Central memory CD4-positive, alpha-beta T cell (primary cell): ENCODE results near the gene CYP2C19.
"Not testable (repeated sequence)": the region's sequence is repeated elsewhere in the genome, so short reads cannot be mapped to it uniquely, and the experiment has no call there.

Experiments used
- DNase-seq: peaks from one replicate; pipeline ENCODE4 v3.0.0; 2022
- total RNA-seq, 3 experiments: gene quantifications; one replicate each; lab custom pipeline; 2026; lab: John Stamatoyannopoulos, UW

The CYP2C19 gene
- total RNA-seq, result 0 reads per million in 3 experiments

DNA sequence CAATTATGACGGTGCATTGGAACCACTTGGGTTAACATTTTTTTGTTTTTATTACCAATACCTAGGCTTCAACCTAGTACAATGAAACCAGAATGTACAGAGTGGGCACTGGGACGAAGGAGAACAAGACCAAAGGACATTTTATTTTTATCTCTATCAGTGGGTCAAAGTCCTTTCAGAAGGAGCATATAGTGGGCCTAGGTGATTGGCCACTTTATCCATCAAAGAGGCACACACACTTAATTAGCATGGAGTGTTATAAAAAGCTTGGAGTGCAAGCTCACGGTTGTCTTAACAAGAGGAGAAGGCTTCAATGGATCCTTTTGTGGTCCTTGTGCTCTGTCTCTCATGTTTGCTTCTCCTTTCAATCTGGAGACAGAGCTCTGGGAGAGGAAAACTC lies at the start of gene CYP2C19:
Gene CYP2C19 (plus strand): TSS at position 289 of the 400 bp plus-strand sequence. CDS start 25 bp downstream, at position 314.
- no peak for DNase-seq

DNA sequence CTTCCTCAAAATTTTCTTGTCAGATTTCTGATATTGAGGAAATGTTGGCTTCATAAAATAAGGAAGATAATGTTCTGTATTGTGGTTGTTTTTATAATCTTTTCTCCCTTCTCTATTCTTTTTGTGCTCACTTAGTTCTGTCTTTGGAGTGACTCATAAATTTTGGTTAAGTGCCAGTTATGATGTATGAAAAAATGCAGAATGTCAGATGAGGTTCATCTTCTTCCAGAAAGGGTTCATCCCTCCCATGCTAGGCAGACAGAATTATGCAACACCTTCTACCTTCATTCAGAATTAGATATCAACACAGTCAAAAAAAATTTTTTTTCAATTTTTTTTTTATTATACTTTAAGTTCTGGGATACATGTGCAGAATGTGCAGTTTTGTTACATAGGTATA lies 36.6 kb upstream of the CYP2C19 start:
- DNase-seq, result no peak

DNA sequence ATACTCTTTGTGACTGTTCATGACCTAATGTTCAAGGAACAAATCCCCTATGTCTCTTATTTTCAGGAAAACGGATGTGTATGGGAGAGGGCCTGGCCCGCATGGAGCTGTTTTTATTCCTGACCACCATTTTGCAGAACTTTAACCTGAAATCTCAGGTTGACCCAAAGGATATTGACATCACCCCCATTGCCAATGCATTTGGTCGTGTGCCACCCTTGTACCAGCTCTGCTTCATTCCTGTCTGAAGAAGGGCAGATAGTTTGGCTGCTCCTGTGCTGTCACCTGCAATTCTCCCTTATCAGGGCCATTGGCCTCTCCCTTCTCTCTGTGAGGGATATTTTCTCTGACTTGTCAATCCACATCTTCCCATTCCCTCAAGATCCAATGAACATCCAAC lies 27.3 kb upstream of the CYP2C19 start:
- no peak for DNase-seq

DNA sequence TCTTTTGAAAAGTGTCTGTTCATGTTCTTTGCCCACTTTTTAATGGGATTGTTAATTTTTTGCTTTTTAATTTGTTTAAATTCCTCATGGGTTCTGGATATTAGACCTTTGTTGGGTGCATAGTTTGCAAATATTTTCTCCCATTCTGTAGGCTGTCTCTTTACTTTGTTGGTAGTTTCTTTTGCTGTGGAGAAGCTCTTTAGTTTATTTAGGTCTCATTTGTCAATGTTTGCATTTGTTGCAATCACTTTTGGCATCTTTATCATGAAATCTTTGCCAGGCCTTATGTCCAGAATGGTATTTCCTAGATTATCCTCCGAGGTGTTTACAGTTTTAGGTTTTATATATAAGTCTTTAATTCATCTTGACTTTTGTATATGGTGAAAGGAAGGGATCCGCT lies 23.9 kb upstream of the CYP2C19 start:
- no peak for DNase-seq

- no peak for DNase-seq
These were observed 15.3 kb upstream of the CYP2C19 start for GRCh38 chr10:94747137-94747536.

- DNase-seq, result no peak
These were observed 14.6 kb upstream of the CYP2C19 start for GRCh38 chr10:94747838-94748237.

- DNase-seq, result no peak
These were observed 4.6 kb upstream of the CYP2C19 start for GRCh38 chr10:94757916-94758315.

DNA sequence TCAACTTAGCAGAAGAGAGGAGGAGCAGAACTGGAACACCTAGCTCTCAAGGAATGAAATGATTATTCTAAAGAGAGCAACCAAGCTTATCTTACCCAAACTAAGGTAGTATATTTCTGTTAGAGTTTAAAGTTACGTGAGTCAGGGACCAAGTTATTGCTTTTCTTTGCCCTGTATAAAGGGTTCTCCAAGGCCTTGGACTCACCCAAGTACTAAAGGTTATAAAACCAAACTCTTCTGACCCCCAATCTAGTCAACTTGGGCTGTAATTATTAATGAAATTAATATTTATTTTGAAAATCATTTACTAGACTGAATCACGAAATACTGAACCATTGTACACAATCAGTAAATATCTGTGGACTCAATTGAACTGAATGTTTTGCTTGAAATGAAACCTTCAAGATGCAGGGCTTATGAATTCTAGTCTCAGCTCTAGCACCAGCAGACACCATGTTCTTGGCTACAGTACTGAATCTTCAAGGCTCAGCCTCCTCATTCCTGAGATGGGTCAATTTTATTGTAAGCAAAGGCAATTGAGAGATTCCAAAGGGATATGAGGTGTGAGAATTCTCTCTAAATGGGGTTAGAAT lies 1.8 kb upstream of the CYP2C19 start:
- DNase-seq, result no peak

DNA sequence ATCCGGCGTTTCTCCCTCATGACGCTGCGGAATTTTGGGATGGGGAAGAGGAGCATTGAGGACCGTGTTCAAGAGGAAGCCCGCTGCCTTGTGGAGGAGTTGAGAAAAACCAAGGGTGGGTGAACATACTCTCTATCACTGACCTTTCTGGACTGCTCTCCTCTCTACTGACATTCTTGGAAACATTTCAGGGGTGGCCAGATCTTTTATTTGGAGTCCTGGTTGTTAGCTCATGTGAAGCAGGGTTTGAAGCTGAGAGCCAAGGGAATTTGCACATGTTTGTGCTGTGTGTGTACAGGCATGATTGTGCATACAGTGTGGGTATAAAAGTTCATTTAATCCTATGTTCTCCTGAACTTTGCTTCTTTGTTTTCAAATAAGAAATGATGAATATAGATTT lies 12.9 kb downstream of the CYP2C19 start:
- DNase-seq, result not testable (repeated sequence)

DNA sequence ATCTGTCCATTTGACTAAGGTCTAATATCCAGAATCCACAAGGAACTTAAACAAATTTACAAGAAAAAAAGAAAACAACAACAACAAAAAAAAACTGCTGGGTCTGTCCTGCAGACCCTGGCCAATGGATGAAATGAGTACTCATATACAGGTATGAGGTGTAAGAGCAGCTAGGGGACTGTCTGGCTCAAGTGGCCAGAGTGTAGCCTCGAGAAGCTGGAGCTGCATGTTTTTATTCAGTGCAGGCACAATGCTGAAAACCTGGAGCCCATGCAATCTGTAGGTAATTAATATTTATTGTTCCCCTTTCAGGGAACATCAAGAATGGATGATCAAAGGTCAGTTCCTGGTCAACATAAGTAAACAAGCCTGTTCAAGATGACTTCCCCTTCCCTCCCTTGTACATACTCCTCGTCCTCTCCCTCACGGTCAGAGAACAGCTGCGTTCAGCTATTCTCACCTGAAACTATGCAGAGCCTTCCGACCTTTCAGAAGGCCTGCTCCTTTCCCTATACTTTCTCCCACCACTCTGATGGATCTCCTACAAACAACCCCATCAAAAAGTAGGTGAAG lies 15.5 kb downstream of the CYP2C19 start:
- no peak for DNase-seq

- DNase-seq, result no peak
These were observed 18.4 kb downstream of the CYP2C19 start for GRCh38 chr10:94780844-94781243.

GRCh38 chr10:94784256-94784655 lies 21.8 kb downstream of the CYP2C19 start:
- DNase-seq, result no peak

DNA sequence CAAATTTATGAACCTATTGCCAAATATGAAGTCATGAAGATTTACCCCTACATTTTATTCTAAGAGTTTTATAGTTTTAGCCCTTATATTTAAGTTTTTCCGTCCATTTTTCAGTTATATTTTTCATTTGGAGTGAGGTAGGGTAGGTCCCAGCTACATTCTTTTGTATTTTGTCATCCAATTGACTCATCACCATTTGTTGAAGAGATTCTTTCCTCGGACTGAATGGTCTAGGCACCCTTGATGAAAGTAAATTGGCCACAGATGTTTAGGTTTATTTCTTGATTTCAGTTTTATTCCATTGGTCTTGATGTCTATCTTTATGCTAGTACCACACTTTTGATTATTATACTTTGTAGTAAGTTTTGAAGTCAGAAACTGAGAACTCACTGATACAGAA lies 22.7 kb downstream of the CYP2C19 start:
- no peak for DNase-seq

DNA sequence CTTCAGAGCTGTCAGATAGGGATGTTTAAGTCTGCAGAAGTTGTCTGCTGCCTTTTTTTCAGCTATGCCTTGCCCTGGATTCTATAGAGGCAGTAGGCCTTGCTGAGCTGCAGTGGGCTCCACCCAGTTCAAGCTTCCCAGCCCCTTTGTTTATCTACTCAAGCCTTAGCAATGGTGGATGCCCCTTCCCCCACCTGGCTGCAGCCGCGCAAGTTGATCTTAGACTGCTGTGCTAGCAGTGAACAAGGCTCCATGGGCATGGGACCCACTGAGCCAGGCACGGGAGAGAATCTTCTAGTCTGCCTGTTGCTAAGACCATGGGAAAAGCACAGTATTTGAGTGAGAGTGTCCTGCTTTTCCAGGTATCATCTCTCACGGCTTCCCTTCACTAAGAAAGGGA lies 38.1 kb downstream of the CYP2C19 start:
- DNase-seq, result not testable (repeated sequence)

- DNase-seq, result no peak
These were observed 40.8 kb downstream of the CYP2C19 start for GRCh38 chr10:94803307-94803706.

DNA sequence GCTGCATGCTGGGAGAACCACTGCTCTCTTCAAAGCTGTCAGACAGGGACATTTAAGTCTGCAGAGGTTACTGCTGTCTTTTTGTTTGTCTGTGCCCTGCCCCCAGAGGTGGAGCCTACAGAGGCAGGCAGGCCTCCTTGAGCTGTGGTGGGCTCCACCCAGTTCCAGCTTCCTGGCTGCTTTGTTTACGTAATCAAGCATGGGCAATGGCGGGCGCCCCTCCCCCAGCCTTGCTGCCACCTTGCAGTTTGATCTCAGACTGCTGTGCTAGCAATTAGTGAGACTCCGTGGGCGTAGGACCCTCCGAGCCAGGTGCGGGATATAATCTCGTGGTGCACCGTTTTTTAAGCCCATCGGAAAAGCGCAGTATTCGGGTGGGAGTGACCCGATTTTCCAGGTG lies 67.5 kb downstream of the CYP2C19 start:
- not testable (repeated sequence) for DNase-seq

DNA sequence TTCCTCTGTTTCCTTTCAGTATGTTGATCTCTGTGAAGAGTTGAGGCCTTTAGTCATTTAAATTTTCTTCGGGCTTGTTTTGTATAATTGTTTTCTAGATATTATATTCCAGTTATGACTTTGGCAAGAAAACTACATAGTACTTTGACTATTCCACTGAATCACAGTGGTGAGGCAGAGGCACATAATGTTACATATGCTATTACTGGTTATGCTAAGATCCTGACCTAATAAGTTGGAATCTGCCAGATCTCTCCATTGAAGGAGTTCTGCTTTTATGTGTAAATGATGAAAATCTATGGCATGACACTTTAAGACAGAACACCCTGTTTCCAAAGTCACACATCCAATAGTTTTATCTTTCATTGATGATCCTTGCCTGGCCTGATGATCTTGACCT lies 83.7 kb downstream of the CYP2C19 start:
- DNase-seq, result no peak

GRCh38 chr10:94850766-94851165 lies 88.3 kb downstream of the CYP2C19 start:
- DNase-seq, result no peak

- no peak for DNase-seq
These were observed 88.8 kb downstream of the CYP2C19 start for GRCh38 chr10:94851263-94851662.

DNA sequence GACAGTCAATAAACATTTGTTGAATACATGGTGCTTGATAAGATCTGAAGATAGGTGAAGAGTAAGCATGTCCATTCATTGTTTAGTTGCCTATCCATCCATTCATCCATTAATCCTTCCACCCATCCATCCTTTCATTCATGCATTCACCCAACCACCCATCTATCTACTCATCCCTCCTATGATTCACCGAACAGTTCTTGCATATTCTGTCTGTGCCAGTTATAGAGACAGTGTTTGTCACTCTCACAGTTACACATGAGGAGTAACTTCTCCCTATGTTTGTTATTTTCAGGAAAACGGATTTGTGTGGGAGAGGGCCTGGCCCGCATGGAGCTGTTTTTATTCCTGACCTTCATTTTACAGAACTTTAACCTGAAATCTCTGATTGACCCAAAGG lies 90.0 kb downstream of the CYP2C19 start:
- no peak for DNase-seq

DNA sequence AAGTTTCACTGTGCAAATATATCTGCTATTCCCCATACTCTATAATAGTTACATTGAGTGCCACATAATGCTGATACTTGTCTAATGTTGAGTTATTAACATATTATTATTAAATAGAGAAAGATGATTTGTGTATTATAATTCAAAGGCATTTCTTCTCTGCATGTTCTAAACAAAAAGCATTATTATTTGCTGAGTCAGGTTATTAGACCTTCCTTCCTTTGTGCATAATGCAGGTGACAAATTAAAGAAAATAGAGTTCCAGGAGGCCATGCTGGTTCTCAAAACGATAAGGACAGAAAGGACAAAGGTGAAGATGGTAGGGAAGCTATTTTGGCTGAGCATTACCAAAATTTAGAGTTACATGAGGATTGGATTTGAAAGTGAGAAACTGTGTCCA lies 90.6 kb downstream of the CYP2C19 start:
- DNase-seq, result no peak

GRCh38 chr10:94858005-94858404 lies 95.5 kb downstream of the CYP2C19 start:
- DNase-seq, result no peak

GRCh38 chr10:94859086-94859485 lies 96.6 kb downstream of the CYP2C19 start:
- DNase-seq, result no peak

DNA sequence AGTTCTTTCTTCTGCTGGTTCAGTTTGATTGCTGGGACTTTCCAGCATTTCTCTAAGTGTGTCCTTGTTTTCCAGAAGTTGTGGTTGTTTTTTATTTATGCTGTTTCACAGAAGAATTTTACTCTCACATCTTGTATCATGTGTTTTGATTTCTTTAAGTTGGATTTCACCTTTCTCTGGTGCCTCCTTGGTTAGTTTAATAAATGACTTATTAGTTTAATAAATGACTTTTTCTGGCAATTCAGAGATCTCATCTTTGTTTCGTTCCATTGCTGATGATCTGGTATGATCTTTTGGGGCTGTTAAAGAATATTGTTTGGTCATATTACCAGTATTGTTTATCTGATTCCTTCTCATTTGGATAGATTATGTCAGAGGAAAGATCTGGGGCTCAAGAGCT lies 116.2 kb downstream of the CYP2C19 start:
- DNase-seq, result no peak

GRCh38 chr10:94879214-94879613 lies 116.7 kb downstream of the CYP2C19 start:
- DNase-seq, result no peak
